Stimulated activated CD8-positive, alpha-beta memory T cell treated with anti-CD3 and anti-CD28 coated beads, Interleukin-2, amount 100 ng/mL, for 1 hour (primary cell): Measurements from ENCODE around the gene ZFYVE28.

Experiments
- DNase-seq, 2 donors: peaks; one replicate each; pipeline ENCODE4 v3.0.0-alpha.2; 2020; ENCODE audit warnings: low read depth in 2 of 2

ZFYVE28 gene

GRCh38 chr4:2304321-2304876 lies 114.0 kb downstream of the ZFYVE28 start:
- DNase-seq = no peak

- no peak for DNase-seq
Observed at GRCh38 chr4:2303686-2304320, 114.6 kb downstream of the ZFYVE28 start.

- DNase-seq = no peak
Observed at GRCh38 chr4:2303121-2303685, 115.2 kb downstream of the ZFYVE28 start.

GRCh38 chr4:2302387-2303119 lies 115.9 kb downstream of the ZFYVE28 start:
- DNase-seq = no peak

GRCh38 chr4:2301806-2302205 lies 116.6 kb downstream of the ZFYVE28 start:
- no peak for DNase-seq

GRCh38 chr4:2301225-2301642 lies 117.2 kb downstream of the ZFYVE28 start:
- no peak for DNase-seq

- DNase-seq = no peak
Observed at GRCh38 chr4:2300431-2301224, 117.8 kb downstream of the ZFYVE28 start.

- DNase-seq = no peak
Observed at GRCh38 chr4:2299794-2300193, 118.7 kb downstream of the ZFYVE28 start.

- DNase-seq = no peak
Observed at GRCh38 chr4:2298532-2298991, 119.9 kb downstream of the ZFYVE28 start.

GRCh38 chr4:2297606-2298531 lies 120.6 kb downstream of the ZFYVE28 start:
- DNase-seq = no peak

- DNase-seq = no peak
Observed at GRCh38 chr4:2296631-2297601, 121.5 kb downstream of the ZFYVE28 start.

GRCh38 chr4:2295900-2296442 lies 122.5 kb downstream of the ZFYVE28 start:
- DNase-seq = no peak

GRCh38 chr4:2295500-2295899 lies 122.9 kb downstream of the ZFYVE28 start:
- no peak for DNase-seq

GRCh38 chr4:2292646-2293108 lies 125.8 kb downstream of the ZFYVE28 start:
- DNase-seq = no peak

GRCh38 chr4:2291705-2292645 lies 126.5 kb downstream of the ZFYVE28 start:
- DNase-seq = no peak

- DNase-seq = peak; percentile 44 to 59
Observed at GRCh38 chr4:2290974-2291704, 127.3 kb downstream of the ZFYVE28 start.

- no peak for DNase-seq
Observed at GRCh38 chr4:2290488-2290887, 128.0 kb downstream of the ZFYVE28 start.
